Activated T-helper 2 cell treated with anti-CD3 and anti-CD28 coated beads, Interferon-gamma antibody, Interleukin-2, Interleukin-4, amounts not matched to agents 10 μg/mL and 5 μg/mL and 100 μg/mL, durations not matched to agents 14 hours and 24 hours and 36 hours (primary cell): ENCODE data around the gene AUTS2. TPM values are rescaled to one million over a fixed set of nuclear protein-coding genes. Genes with fewer than 3 reads are reported as not detected.

ENCODE experiments used
- DNase-seq: peaks from one replicate; pipeline ENCODE4 v3.0.0; 2021; ENCODE audit warnings: low spot score
- H3K27ac Mint-ChIP-seq: one replicate; pipeline ENCODE4 v1.8.0; 2021; ENCODE audit warnings: mixed read lengths
- H3K27me3 Mint-ChIP-seq: one replicate; pipeline ENCODE4 v1.8.0; 2021; ENCODE audit warnings: low read depth, mixed read lengths
- H3K36me3 Mint-ChIP-seq: one replicate; pipeline ENCODE4 v1.8.0; 2021; ENCODE audit warnings: low read depth, mixed read lengths
- H3K4me1 Mint-ChIP-seq: one replicate; pipeline ENCODE4 v1.8.0; 2021; ENCODE audit warnings: low read depth, mixed read lengths
- H3K4me3 Mint-ChIP-seq: one replicate; pipeline ENCODE4 v1.8.0; 2021; ENCODE audit warnings: low read depth, mild to moderate bottlenecking, moderate library complexity, mixed read lengths
- H3K9me3 Mint-ChIP-seq: one replicate; pipeline ENCODE4 v1.8.0; 2021; ENCODE audit warnings: mixed read lengths
- intact Hi-C: fragments of 100-400 bp; cut with micrococcal nuclease; formaldehyde crosslinking; loops from one replicate; pipeline ENCODE4 v1.15.1; 2023
- total RNA-seq: library from RNA; stranded (reverse); gene quantifications from 2 replicates; pipeline ENCODE4 v1.2.3, GENCODE V29; 2022

AUTS2 gene
- total RNA-seq, 1 donor from 2014 or later = 1.1 TPM

- Mint-ChIP-seq H3K4me1 (no peaks in the 10 kb centered on the region), H3K9me3 (no peaks in the 10 kb centered on the region), H3K27me3 (no peaks in the 10 kb centered on the region), H3K4me3 (no peak overlapping the region), H3K27ac (no peak overlapping the region), H3K36me3 (no peaks in the 10 kb centered on the region)
- no peak for DNase-seq
- intact Hi-C loops = no loop called here
These were observed 946.9 kb downstream of the AUTS2 start for GRCh38 chr7:70545214-70545613.

DNA sequence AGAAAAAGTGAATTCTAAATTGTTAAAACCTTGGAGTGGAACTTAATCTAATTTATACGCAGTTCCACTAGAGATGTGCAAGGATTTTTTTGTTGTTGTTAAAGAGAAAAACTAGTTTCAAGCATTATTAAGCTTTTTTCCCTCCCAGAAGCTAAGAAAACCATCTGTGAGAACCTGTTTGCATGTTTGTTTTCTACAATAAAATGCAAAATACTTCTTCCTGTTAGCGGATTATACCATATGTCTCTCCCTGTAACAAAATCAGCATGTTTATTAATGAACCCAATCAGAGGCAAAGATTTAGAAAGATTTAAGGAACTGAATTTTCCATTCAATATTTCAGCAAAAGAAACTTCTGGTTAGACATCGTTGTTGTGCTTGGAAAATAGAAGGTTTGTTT is 953.9 kb downstream of the AUTS2 start:
- Mint-ChIP-seq H3K9me3 (peaks cover 4% of the 10 kb centered on the region), H3K27ac (no peak overlapping the region), H3K4me3 (no peak overlapping the region), H3K4me1 (no peaks in the 10 kb centered on the region), H3K27me3 (no peaks in the 10 kb centered on the region), H3K36me3 (no peaks in the 10 kb centered on the region)
- intact Hi-C loops = no loop called here
- no peak for DNase-seq

- Mint-ChIP-seq H3K36me3 (no peaks in the 10 kb centered on the region), H3K27ac (no peak overlapping the region), H3K9me3 (peaks cover 4% of the 10 kb centered on the region), H3K4me3 (no peak overlapping the region), H3K27me3 (no peaks in the 10 kb centered on the region), H3K4me1 (no peaks in the 10 kb centered on the region)
- intact Hi-C loops = no loop called here
- no peak for DNase-seq
These were observed 955.1 kb downstream of the AUTS2 start for GRCh38 chr7:70553364-70553763.

GRCh38 chr7:70554646-70555045 is 956.4 kb downstream of the AUTS2 start:
- no peaks in the 10 kb centered on the region for H3K27me3 Mint-ChIP-seq
- no peak overlapping the region for H3K27ac Mint-ChIP-seq
- peaks cover 7% of the 10 kb centered on the region for H3K9me3 Mint-ChIP-seq
- DNase-seq = no peak
- H3K36me3 Mint-ChIP-seq = no peaks in the 10 kb centered on the region
- H3K4me3 Mint-ChIP-seq = no peak overlapping the region
- intact Hi-C loops = no loop called here
- no peaks in the 10 kb centered on the region for H3K4me1 Mint-ChIP-seq

DNA sequence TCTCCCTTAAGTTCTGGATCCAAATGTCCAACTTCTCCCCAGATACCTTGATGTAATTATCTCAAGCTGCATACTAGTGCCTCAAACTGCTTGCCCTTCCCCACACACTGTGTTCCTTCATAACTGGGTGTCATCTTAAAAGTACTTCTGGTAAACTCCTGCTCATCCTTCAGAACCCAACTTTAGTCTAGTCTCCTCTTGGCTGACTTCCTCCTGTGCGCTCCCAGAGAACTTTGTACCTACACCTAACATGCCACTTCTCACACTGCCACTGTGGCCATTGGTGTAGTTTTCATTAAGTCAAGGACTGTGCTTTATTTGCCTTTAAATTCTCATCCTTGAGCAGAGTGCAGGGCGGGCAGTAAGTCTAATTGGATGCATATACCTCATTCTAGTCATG is 958.5 kb downstream of the AUTS2 start:
- Mint-ChIP-seq H3K4me1 (no peaks in the 10 kb centered on the region), H3K36me3 (no peaks in the 10 kb centered on the region), H3K27ac (no peak overlapping the region), H3K4me3 (no peak overlapping the region), H3K27me3 (no peaks in the 10 kb centered on the region), H3K9me3 (peaks cover 13% of the 10 kb centered on the region)
- no peak for DNase-seq
- intact Hi-C loops = no loop called here

DNA sequence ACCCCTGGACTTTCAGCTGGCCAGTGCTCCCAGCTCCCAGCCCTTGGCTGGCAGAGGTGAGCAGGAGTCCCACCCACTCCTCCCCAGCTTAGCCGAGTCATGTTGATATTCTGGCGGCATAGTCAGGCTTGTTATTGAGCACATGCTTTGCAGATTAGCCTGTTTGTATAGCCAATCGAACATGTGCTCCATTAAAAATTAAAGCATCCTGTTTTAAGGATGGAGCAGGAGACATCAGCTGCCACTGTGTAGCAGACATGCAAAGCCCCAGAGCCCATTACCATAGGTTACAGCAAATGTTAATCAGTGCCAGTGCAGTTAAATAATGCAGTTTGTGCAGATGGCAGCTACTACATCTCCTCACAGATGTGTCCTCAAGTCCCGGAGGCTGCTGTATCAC is 959.1 kb downstream of the AUTS2 start:
- H3K9me3 Mint-ChIP-seq = peaks cover 13% of the 10 kb centered on the region
- no peak overlapping the region for H3K4me3 Mint-ChIP-seq
- no peaks in the 10 kb centered on the region for H3K4me1 Mint-ChIP-seq
- no peaks in the 10 kb centered on the region for H3K27me3 Mint-ChIP-seq
- H3K36me3 Mint-ChIP-seq = no peaks in the 10 kb centered on the region
- no peak for DNase-seq
- intact Hi-C loops = no loop called here
- no peak overlapping the region for H3K27ac Mint-ChIP-seq

DNA sequence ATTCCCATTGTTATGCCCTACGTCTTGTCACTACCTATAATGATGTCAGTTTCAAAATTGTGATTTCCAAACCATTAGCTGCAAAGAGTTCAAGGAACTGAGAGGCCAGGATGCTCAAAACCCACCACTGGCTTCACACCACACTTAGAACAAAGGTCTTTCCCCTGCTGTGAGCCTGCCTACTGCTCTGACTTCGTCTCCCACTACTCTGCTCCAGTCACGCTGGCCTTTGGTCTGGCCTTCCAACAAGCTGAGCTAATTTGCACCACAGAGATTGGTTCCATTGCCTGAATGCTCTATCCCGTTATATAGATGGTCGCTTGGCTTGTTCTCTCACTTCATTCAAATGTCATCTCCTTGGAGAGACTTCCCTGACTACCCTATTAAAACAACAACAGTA is 961.5 kb downstream of the AUTS2 start:
- no peak for DNase-seq
- no peaks in the 10 kb centered on the region for H3K36me3 Mint-ChIP-seq
- no peak overlapping the region for H3K4me3 Mint-ChIP-seq
- intact Hi-C loops = no loop called here
- no peaks in the 10 kb centered on the region for H3K4me1 Mint-ChIP-seq
- H3K27me3 Mint-ChIP-seq = no peaks in the 10 kb centered on the region
- H3K9me3 Mint-ChIP-seq = peaks cover 13% of the 10 kb centered on the region
- H3K27ac Mint-ChIP-seq = no peak overlapping the region

- no peaks in the 10 kb centered on the region for H3K4me1 Mint-ChIP-seq
- no peak for DNase-seq
- H3K9me3 Mint-ChIP-seq = peaks cover 9% of the 10 kb centered on the region
- H3K27ac Mint-ChIP-seq = no peak overlapping the region
- intact Hi-C loops = no loop called here
- H3K36me3 Mint-ChIP-seq = no peaks in the 10 kb centered on the region
- no peaks in the 10 kb centered on the region for H3K27me3 Mint-ChIP-seq
- no peak overlapping the region for H3K4me3 Mint-ChIP-seq
These were observed 965.7 kb downstream of the AUTS2 start for GRCh38 chr7:70563960-70564359.

DNA sequence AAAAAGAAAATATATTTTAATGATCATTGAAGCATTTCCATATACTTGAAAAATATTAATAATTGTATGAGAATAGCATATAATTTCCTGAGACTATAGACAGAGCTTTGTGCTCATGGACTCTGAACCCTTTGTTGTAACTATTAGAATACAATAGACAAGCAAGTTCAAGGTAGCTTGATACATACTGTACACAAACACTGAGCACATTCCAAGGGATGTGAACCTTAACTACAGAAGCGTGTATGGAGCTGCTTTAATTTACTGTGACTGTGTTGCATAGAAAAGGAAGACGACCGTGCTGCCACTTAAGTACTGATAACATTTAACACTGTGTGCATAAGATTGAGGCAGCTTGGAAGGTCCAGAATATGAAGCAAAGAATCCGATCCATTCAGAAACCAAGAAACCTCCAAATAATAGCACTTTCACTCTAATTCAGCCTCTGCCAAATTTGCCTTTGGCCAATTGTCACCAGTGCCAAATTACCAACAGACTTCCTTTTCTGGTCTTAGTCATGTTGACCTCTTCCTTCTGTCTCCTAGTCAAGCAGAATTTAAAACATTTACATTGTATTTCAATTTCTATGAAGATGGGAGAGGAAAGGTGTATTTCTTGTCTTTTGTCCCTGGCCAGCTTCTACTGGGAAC is 967.6 kb downstream of the AUTS2 start:
- DNase-seq = no peak
- H3K27me3 Mint-ChIP-seq = no peaks in the 10 kb centered on the region

DNA sequence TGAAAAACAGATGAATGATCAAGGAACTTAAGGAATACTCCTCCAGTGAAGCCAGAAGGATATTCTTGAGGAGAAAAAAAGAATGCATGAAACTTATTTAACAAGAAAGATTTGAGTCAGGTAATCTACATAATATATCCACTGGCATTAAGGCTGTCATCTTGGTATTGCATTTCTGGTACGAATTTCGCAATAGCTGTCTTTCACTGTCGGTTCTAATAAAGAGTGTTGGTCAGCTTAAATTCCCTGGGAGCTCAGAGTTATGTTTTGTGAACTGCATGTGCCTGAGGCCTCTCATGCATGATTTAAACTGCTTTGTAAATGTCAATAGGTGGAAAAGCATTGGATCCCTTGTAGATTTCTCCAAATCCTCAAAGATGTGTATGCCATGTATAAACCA is 968.4 kb downstream of the AUTS2 start:
- no peak for DNase-seq
- no peaks in the 10 kb centered on the region for H3K9me3 Mint-ChIP-seq
- H3K4me1 Mint-ChIP-seq = no peaks in the 10 kb centered on the region
- H3K27me3 Mint-ChIP-seq = no peaks in the 10 kb centered on the region
- no peak overlapping the region for H3K4me3 Mint-ChIP-seq
- H3K27ac Mint-ChIP-seq = no peak overlapping the region
- intact Hi-C loops = no loop called here
- H3K36me3 Mint-ChIP-seq = no peaks in the 10 kb centered on the region

More for the DNA sequence above, 967.6 kb downstream of the AUTS2 start:
- Mint-ChIP-seq H3K9me3 (no peaks in the 10 kb centered on the region), H3K27ac (no peak overlapping the region), H3K36me3 (no peaks in the 10 kb centered on the region), H3K4me1 (no peaks in the 10 kb centered on the region), H3K4me3 (no peak overlapping the region)
- intact Hi-C loops = no loop called here

- H3K4me1 Mint-ChIP-seq = no peaks in the 10 kb centered on the region
- H3K9me3 Mint-ChIP-seq = no peaks in the 10 kb centered on the region
- no peaks in the 10 kb centered on the region for H3K27me3 Mint-ChIP-seq
These were observed 970.5 kb downstream of the AUTS2 start for GRCh38 chr7:70568674-70569334.

GRCh38 chr7:70569335-70569819 is 971.1 kb downstream of the AUTS2 start:
- no peak for DNase-seq
- Mint-ChIP-seq H3K36me3 (no peaks in the 10 kb centered on the region), H3K4me1 (no peaks in the 10 kb centered on the region), H3K4me3 (no peak overlapping the region), H3K9me3 (no peaks in the 10 kb centered on the region), H3K27ac (no peak overlapping the region), H3K27me3 (no peaks in the 10 kb centered on the region)
- intact Hi-C loops = no loop called here

More at GRCh38 chr7:70568674-70569334, 970.5 kb downstream of the AUTS2 start:
- H3K4me3 Mint-ChIP-seq = no peak overlapping the region
- H3K27ac Mint-ChIP-seq = no peak overlapping the region
- H3K36me3 Mint-ChIP-seq = no peaks in the 10 kb centered on the region
- intact Hi-C loops = no loop called here
- DNase-seq = no peak

DNA sequence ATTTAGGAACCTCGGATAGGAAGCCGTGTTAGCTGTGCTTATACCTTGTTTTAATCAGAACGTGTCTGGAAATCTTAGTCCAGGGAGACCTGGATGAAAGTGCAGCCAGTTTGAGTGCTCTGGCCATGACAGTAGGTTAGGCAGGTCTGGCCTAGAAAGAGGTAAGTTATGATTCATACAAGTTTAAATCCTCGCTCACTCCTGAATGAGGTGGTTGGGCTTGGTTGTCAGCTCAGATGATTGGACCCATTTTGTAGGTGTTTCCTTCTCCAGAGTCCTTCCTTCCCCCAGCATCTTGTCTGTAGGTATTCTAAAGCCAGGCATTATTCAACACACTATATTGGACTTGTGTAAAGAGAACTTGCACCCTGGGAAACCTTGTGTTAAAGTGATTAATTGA is 971.8 kb downstream of the AUTS2 start:
- no peaks in the 10 kb centered on the region for H3K27me3 Mint-ChIP-seq
- no peak overlapping the region for H3K27ac Mint-ChIP-seq
- no peaks in the 10 kb centered on the region for H3K4me1 Mint-ChIP-seq
- no peak overlapping the region for H3K4me3 Mint-ChIP-seq
- no peaks in the 10 kb centered on the region for H3K9me3 Mint-ChIP-seq
- DNase-seq = no peak
- intact Hi-C loops = no loop called here
- H3K36me3 Mint-ChIP-seq = no peaks in the 10 kb centered on the region
